NT2/D1 (cell line): Measurements from ENCODE around the gene TEF.

Source experiments
- SUZ12 ChIP-seq: IDR thresholded peaks from 2 replicates; pipeline ENCODE4 v1.6.1; 2011; ENCODE audit not compliant: insufficient read length, insufficient read depth; ENCODE audit errors: extremely low read depth
- YY1 ChIP-seq: IDR thresholded peaks from 2 replicates; pipeline ENCODE4 v1.6.1; 2011; ENCODE audit not compliant: insufficient read length, insufficient read depth
- ZNF274 ChIP-seq: IDR thresholded peaks from 2 replicates; pipeline ENCODE4 v1.6.1; 2011; ENCODE audit warnings: mild to moderate bottlenecking, low read depth, low read length

- TF ChIP-seq ZNF274, result no peak
- TF ChIP-seq YY1, result no peak
- TF ChIP-seq SUZ12, result no peak
Measured at GRCh38 chr22:41360126-41360525, 21.6 kb upstream of the TEF start.
